Fibroblast of upper back skin (primary cell): ENCODE measurements around the gene ERGIC1.

Source experiments
- DNase-seq: peaks from one replicate; pipeline ENCODE4 v3.0.0-alpha.2; 2013

ERGIC1 gene

GRCh38 chr5:172866802-172867748 lies 33.0 kb downstream of the ERGIC1 start:
- no peak for DNase-seq

- DNase-seq: peak; percentile 35
Measured at GRCh38 chr5:172867761-172868435, 33.8 kb downstream of the ERGIC1 start.

- peak; percentile 84 for DNase-seq
Measured at GRCh38 chr5:172868436-172868923, 34.4 kb downstream of the ERGIC1 start.

- peak; percentile 90 for DNase-seq
Measured at GRCh38 chr5:172868924-172869591, 35.0 kb downstream of the ERGIC1 start.

- DNase-seq: no peak
Measured at GRCh38 chr5:172869691-172870090, 35.6 kb downstream of the ERGIC1 start.

GRCh38 chr5:172870291-172870714 lies 36.3 kb downstream of the ERGIC1 start:
- peak; percentile 94 for DNase-seq

GRCh38 chr5:172870715-172871461 lies 36.8 kb downstream of the ERGIC1 start:
- DNase-seq: no peak

- no peak for DNase-seq
Measured at GRCh38 chr5:172871536-172871935, 37.5 kb downstream of the ERGIC1 start.

- DNase-seq: no peak
Measured at GRCh38 chr5:172871982-172872381, 37.9 kb downstream of the ERGIC1 start.

GRCh38 chr5:172872997-172873491 lies 39.0 kb downstream of the ERGIC1 start:
- DNase-seq: peak; percentile 85

- no peak for DNase-seq
Measured at GRCh38 chr5:172873513-172873912, 39.5 kb downstream of the ERGIC1 start.

GRCh38 chr5:172874647-172875504 lies 40.8 kb downstream of the ERGIC1 start:
- DNase-seq: no peak

GRCh38 chr5:172875505-172876279 lies 41.6 kb downstream of the ERGIC1 start:
- no peak for DNase-seq

GRCh38 chr5:172876578-172876977 lies 42.5 kb downstream of the ERGIC1 start:
- no peak for DNase-seq

- no peak for DNase-seq
Measured at GRCh38 chr5:172877466-172878260, 43.6 kb downstream of the ERGIC1 start.

- no peak for DNase-seq
Measured at GRCh38 chr5:172878585-172878932, 44.5 kb downstream of the ERGIC1 start.

GRCh38 chr5:172878933-172879752 lies 45.1 kb downstream of the ERGIC1 start:
- DNase-seq: peak; percentile 68

GRCh38 chr5:172881691-172882370 lies 47.8 kb downstream of the ERGIC1 start:
- DNase-seq: no peak
